Pons (tissue), 1 donor: ENCODE results near the gene CROCC2.

ENCODE experiments used
- DNase-seq: peaks from one replicate; pipeline ENCODE4 v3.0.0-alpha.2; 2016; ENCODE audit warnings: low spot score

The CROCC2 gene

GRCh38 chr2:240906141-240906910, at the start of gene CROCC2:
Gene CROCC2 (plus strand): TSS chr2:240906336. CDS start chr2:240906514, 178 bp downstream.
- DNase-seq: no peak

- no peak for DNase-seq
Observed at GRCh38 chr2:240857039-240858008, 48.8 kb upstream of the CROCC2 start.

GRCh38 chr2:240858321-240858720, 47.8 kb upstream of the CROCC2 start:
- DNase-seq: no peak

GRCh38 chr2:240858871-240859270, 47.3 kb upstream of the CROCC2 start:
- DNase-seq: no peak

- no peak for DNase-seq
Observed at GRCh38 chr2:240861547-240861946, 44.6 kb upstream of the CROCC2 start.

GRCh38 chr2:240864475-240864874, 41.7 kb upstream of the CROCC2 start:
- DNase-seq: no peak

GRCh38 chr2:240865391-240865790, 40.7 kb upstream of the CROCC2 start:
- DNase-seq: no peak

- DNase-seq: no peak
Observed at GRCh38 chr2:240868286-240869108, 37.6 kb upstream of the CROCC2 start, which contains the start of gene AGXT. Gene AGXT (plus strand): TSS chr2:240868824. CDS start chr2:240868866, 42 bp downstream.

- DNase-seq: no peak
Observed at GRCh38 chr2:240869109-240869955, 36.8 kb upstream of the CROCC2 start.

- no peak for DNase-seq
Observed at GRCh38 chr2:240869956-240870875, 35.9 kb upstream of the CROCC2 start.

- no peak for DNase-seq
Observed at GRCh38 chr2:240871071-240871958, 34.8 kb upstream of the CROCC2 start.

GRCh38 chr2:240872317-240873097, 33.6 kb upstream of the CROCC2 start:
- DNase-seq: no peak

- DNase-seq: no peak
Observed at GRCh38 chr2:240873098-240873788, 32.9 kb upstream of the CROCC2 start.

- DNase-seq: no peak
Observed at GRCh38 chr2:240873805-240874714, 32.1 kb upstream of the CROCC2 start.

GRCh38 chr2:240874715-240875227, 31.4 kb upstream of the CROCC2 start:
- DNase-seq: no peak
